Breast epithelium (tissue), 4 donors: ENCODE measurements around the gene NEK6. TPM values are rescaled to one million over a fixed set of nuclear protein-coding genes. Genes with fewer than 3 reads are reported as not detected.

Experiments
- DNase-seq, 2 donors: peaks; one replicate each; pipeline ENCODE4 v3.0.0-alpha.2; 2019; ENCODE audit warnings: low spot score in 2 of 2
- H3K27ac ChIP-seq, 2 donors: fragments of 200-600 bp; sonication (generic) in 1 of 2; one replicate each; pipeline ENCODE4 v1.5.1; 2016 to 2019; ENCODE audit warnings: mild to moderate bottlenecking in 1 of 2
- H3K27me3 ChIP-seq, 2 donors: fragments of 200-600 bp; sonication (generic) in 1 of 2; one replicate each; pipeline versions ENCODE4 v1.5.1 to v1.6.0; 2017 to 2019; ENCODE audit warnings: control low read depth in 1 of 2, mild to moderate bottlenecking in 1 of 2
- H3K36me3 ChIP-seq: fragments of 200-600 bp; one replicate; pipeline ENCODE4 v1.5.1; 2019
- H3K4me1 ChIP-seq, 2 donors: fragments of 200-600 bp; sonication (generic); one replicate each; pipeline ENCODE4 v1.5.1; 2016 to 2019; ENCODE audit warnings: control low read depth in 1 of 2
- H3K4me3 ChIP-seq, 3 donors: fragments of 200-600 bp; sonication (generic); 1 replicate in 2 of 3; 2 replicates in 1 of 3; pipeline ENCODE4 v1.5.1; 2016 to 2019; ENCODE audit warnings: mild to moderate bottlenecking in 3 of 3, moderate library complexity in 2 of 3
- H3K9me3 ChIP-seq, 2 donors: fragments of 200-600 bp; sonication (generic) in 1 of 2; one replicate each; pipeline ENCODE4 v1.5.1; 2016 to 2019; ENCODE audit warnings: control low read depth in 1 of 2
- POLR2A ChIP-seq: fragments of 450-650 bp; IDR thresholded peaks from one replicate; pipeline ENCODE4 v1.6.1; 2016; ENCODE audit warnings: antibody characterized with exemption, mild to moderate bottlenecking, moderate library complexity
- POLR2AphosphoS5 ChIP-seq, 3 donors: sonication (generic); formaldehyde crosslinking; IDR thresholded peaks; one replicate each; pipeline ENCODE4 v1.6.1; 2017; ENCODE audit warnings: antibody characterized with exemption in 3 of 3
- intact Hi-C: fragments of 100-400 bp; cut with DNase I; formaldehyde crosslinking; loops from one replicate; pipeline ENCODE4 v1.15.1; 2023; ENCODE audit warnings: low total_unique reads
- total RNA-seq, 3 donors: library from RNA; depleted of rRNA; stranded (reverse); fragments of >200 nt; gene quantifications; one replicate each; pipeline ENCODE4 v1.1.0, GENCODE V29; 2016
- TF ChIP-seq, protein P1 (sequence below), 3 donors: fragments of 450-650 bp; IDR thresholded peaks; one replicate each; pipeline ENCODE4 v1.5.1; 2016 to 2017; ENCODE audit warnings: antibody characterized with exemption in 3 of 3, mild to moderate bottlenecking in 3 of 3, moderate library complexity in 3 of 3

NEK6 gene
- total RNA-seq, 3 donors from 2014 or later, result 17.8 to 31.5 (median 22.2) TPM

- no peaks in the 10 kb centered on the region for H3K36me3 ChIP-seq
- intact Hi-C loops, result no loop called here
- H3K9me3 ChIP-seq, result no peaks in the 10 kb centered on the region
- no peaks in the 10 kb centered on the region for H3K4me1 ChIP-seq
- no peak overlapping the region for H3K4me3 ChIP-seq
- no peaks in the 10 kb centered on the region for H3K27me3 ChIP-seq
- TF ChIP-seq POLR2A, result no peak
- no peak for TF ChIP-seq POLR2AphosphoS5 (IDR thresholded peaks at IDR 0.05)
- TF ChIP-seq, protein P1, sequence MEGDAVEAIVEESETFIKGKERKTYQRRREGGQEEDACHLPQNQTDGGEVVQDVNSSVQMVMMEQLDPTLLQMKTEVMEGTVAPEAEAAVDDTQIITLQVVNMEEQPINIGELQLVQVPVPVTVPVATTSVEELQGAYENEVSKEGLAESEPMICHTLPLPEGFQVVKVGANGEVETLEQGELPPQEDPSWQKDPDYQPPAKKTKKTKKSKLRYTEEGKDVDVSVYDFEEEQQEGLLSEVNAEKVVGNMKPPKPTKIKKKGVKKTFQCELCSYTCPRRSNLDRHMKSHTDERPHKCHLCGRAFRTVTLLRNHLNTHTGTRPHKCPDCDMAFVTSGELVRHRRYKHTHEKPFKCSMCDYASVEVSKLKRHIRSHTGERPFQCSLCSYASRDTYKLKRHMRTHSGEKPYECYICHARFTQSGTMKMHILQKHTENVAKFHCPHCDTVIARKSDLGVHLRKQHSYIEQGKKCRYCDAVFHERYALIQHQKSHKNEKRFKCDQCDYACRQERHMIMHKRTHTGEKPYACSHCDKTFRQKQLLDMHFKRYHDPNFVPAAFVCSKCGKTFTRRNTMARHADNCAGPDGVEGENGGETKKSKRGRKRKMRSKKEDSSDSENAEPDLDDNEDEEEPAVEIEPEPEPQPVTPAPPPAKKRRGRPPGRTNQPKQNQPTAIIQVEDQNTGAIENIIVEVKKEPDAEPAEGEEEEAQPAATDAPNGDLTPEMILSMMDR (IDR thresholded peaks at IDR 0.05), result no peak
- H3K27ac ChIP-seq, result no peak overlapping the region
- DNase-seq, result no peak
These were observed 127.1 kb downstream of the NEK6 start for GRCh38 chr9:124384846-124385245.

DNA sequence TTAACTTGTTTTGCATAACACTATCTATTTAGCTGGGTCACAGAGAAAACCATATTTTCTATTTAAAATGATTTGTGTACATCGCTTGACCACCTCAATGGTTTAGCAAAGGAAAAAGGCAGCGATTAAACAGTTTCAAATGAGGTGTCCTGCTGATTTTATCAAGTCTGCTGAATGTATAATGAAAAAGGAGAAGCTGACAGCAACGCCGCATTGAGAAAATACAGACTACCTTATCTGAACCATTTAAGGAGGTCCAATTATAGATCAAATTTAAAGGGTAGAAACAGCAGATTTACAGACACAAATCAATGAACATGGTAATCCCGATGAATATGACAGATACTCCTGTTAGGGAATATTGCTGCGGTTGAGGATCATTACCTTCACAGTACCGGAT lies 127.9 kb downstream of the NEK6 start:
- intact Hi-C loops, result no loop called here
- TF ChIP-seq POLR2AphosphoS5 (IDR thresholded peaks at IDR 0.05) (no peak), POLR2A (no peak)
- TF ChIP-seq, protein P1 (IDR thresholded peaks at IDR 0.05), result no peak
- no peaks in the 10 kb centered on the region for H3K4me1 ChIP-seq
- no peak for DNase-seq
- H3K27ac ChIP-seq, result no peak overlapping the region
- no peaks in the 10 kb centered on the region for H3K9me3 ChIP-seq
- H3K4me3 ChIP-seq, result no peak overlapping the region
- no peaks in the 10 kb centered on the region for H3K27me3 ChIP-seq
- H3K36me3 ChIP-seq, result no peaks in the 10 kb centered on the region

DNA sequence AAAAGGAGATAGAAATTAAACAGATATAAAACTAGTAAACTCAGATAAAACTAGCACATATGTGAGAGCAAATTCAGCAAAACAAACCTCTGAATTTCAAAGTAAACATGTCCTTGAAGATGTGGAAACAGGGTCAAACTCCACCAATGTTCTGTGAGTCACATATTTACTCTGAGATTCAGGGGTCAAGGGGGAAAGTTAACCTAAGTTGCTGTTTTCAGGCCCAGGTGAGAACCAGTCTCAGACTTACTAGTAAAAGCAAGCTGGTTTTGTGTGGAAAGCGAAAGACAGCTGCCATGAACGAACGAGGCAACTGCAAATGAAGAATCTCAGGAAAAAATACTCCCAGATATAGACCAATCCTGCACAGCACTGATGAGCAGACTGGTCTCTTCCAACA lies 128.5 kb downstream of the NEK6 start:
- intact Hi-C loops, result no loop called here

DNA sequence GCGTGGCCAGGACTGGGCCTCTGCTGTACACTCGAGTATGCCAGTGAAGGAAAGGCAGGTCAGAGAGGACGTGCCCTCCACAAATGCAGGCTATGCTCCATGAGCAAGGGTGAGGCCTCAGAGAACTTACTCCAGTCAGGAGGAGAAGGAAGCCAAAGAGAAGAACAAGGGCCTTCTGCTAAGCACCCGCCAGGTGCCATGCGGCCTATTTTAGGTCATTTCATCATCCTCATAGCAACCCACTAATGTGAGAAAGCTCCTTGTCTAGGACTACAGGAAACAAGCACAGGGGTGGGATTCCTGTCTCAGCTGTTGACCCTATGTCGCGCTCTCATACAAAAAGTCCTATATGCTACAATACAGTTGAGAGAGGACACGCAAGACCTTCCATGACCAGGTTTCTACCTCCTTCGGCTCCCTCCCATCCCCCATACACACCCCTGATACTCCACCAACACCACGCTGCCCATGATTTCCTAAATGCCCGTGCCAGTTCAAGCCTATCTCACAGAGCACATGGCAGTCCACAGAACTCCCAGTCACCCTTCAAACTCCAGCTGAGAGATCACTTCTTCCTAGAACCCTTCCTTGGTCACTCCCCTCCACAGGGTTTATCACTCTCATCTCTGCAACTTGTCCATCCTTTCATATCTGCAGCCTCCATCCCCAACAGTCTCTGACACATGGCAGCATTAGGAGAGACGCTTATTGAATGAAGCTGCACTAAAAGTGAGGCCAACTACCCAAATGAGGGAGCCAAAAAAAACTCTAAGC lies 130.7 kb downstream of the NEK6 start:
- intact Hi-C loops, result no loop called here
- TF ChIP-seq POLR2A (no peak), POLR2AphosphoS5 (IDR thresholded peaks at IDR 0.05) (no peak)
- TF ChIP-seq, protein P1 (IDR thresholded peaks at IDR 0.05), result no peak
- H3K4me1 ChIP-seq, result peaks cover 2 to 3% of the 10 kb centered on the region in 2 donors
- no peak overlapping the region for H3K4me3 ChIP-seq
- no peak overlapping the region for H3K27ac ChIP-seq
- H3K27me3 ChIP-seq, result no peaks in the 10 kb centered on the region
- H3K36me3 ChIP-seq, result no peaks in the 10 kb centered on the region
- DNase-seq, result no peak
- no peaks in the 10 kb centered on the region for H3K9me3 ChIP-seq

More for the DNA sequence above, 128.5 kb downstream of the NEK6 start:
- no peak for DNase-seq
- Histone ChIP-seq H3K36me3 (no peaks in the 10 kb centered on the region), H3K27me3 (no peaks in the 10 kb centered on the region), H3K4me1 (no peaks in the 10 kb centered on the region), H3K27ac (no peak overlapping the region), H3K4me3 (no peak overlapping the region), H3K9me3 (no peaks in the 10 kb centered on the region)
- TF ChIP-seq POLR2A (no peak), POLR2AphosphoS5 (IDR thresholded peaks at IDR 0.05) (no peak)
- TF ChIP-seq, protein P1 (IDR thresholded peaks at IDR 0.05), result no peak

GRCh38 chr9:124389146-124389939 lies 131.6 kb downstream of the NEK6 start:
- Histone ChIP-seq H3K9me3 (no peaks in the 10 kb centered on the region), H3K27me3 (no peaks in the 10 kb centered on the region), H3K4me1 (peaks cover 3 to 5% of the 10 kb centered on the region in 2 donors), H3K4me3 (no peak overlapping the region), H3K27ac (no peak overlapping the region), H3K36me3 (no peaks in the 10 kb centered on the region)
- DNase-seq, result no peak
- TF ChIP-seq POLR2AphosphoS5 (IDR thresholded peaks at IDR 0.05), result no peak
- TF ChIP-seq, protein P1 (IDR thresholded peaks at IDR 0.05), result no peak
- no peak for TF ChIP-seq POLR2A
- intact Hi-C loops, result no loop called here
